Activated CD8-positive, alpha-beta memory T cell treated with anti-CD3 and anti-CD28 coated beads, Interleukin-2, amount 50 U/mL, for 48 hours (primary cell): ENCODE data around the gene AGT.
A peak's percentile ranks its signal among the peaks of the same experiment; 100 is the strongest.

ENCODE experiments used
- DNase-seq: peaks from one replicate; pipeline ENCODE4 v3.0.0-alpha.2; 2020

The AGT gene

GRCh38 chr1:230713915-230714764 lies at the start of gene AGT:
Gene AGT (minus strand): TSS chr1:230714122. CDS start chr1:230710823, 3,299 bp downstream.
- DNase-seq: no peak

DNA sequence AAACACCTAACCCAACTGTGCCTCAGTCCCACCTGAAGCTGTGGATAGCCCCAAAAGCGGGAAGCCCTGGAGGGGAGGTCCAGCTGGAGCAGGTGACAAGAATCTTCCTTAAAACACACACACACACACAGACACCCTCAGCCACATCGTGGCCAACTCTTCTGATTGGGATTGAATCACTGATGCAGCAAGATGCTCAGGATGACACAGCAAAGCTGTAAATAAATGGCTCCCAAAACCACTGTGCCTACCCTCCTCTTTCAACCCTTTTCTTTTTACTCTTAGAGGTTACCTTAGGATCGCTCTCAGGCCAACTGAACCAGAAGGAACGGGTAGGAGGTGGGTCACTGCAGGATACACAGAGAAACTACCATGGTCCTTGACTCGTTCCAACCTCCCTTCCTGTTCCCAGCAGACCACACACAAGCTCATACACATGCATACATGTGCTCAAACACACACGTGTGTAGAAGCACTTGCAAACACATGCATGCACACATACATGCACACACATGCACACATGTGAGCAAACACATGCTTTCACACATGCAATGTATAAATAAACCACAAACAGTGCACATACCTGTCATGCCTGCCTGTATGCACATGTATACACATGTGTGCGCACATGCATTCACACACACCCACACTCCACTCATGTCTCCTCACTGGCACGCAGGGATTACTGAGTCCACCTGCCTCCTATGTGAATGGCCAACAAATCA lies 47.7 kb upstream of the AGT start:
- no peak for DNase-seq

GRCh38 chr1:230760360-230760827 lies 46.5 kb upstream of the AGT start:
- no peak for DNase-seq

- no peak for DNase-seq
Observed at GRCh38 chr1:230759369-230760065, 45.6 kb upstream of the AGT start.

GRCh38 chr1:230758709-230759368 lies 44.9 kb upstream of the AGT start:
- no peak for DNase-seq

GRCh38 chr1:230757856-230758708 lies 44.2 kb upstream of the AGT start:
- no peak for DNase-seq

- DNase-seq: no peak
Observed at GRCh38 chr1:230754796-230755195, 40.9 kb upstream of the AGT start.

- peak; percentile 59 for DNase-seq
Observed at GRCh38 chr1:230753586-230754251, 39.8 kb upstream of the AGT start.

GRCh38 chr1:230753191-230753585 lies 39.3 kb upstream of the AGT start:
- DNase-seq: no peak

DNA sequence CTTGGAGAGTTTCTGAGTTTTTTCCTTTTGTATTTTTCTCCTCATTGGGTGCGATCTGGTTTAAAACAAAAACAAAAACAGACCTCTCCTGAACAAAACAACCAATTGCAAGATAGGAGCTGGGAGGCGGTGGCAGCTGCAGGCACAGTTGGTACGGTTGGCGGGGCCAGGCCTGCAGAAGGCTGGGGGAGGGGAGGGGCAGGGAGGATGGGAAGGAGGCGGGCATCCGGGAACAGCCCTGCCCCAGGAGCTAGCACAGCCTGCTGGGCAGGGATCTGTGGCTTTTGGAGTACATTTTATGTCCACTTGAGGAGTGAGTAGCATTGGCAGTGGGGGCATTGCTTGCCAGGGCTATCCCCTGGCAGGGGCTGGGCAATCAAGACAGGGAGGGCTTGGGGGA lies 38.5 kb upstream of the AGT start:
- no peak for DNase-seq

DNA sequence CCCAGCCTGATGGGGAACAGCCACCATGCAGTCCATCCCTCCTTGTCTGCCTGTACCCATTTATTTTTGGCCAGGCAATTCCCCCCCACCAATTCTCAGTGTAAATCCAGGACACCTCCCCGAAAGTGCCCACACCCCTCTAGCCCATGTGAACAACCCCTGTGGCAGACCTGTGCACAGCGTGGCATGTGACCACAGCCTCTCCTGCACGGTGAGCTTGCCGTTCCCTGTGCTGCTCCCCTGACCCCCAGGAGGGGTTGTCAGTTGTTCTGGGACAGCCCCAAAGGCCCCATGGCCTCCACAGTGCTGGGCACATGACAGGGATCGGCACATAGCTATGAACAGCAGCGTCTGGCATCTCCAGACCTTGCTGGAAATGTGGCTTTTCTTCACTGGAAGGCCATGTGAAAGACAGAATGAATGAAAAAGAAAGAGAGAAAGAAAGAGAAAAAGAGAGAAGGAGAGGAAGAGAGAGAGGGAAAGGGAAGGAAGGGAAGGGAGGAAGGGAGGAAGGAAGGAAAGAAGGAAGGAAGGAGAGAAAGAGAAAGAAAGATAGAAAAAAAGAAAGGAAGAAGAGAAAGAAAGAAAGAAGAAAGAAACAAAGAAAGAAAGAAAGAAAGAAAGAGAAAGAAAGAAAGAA lies 37.2 kb upstream of the AGT start:
- DNase-seq: no peak

DNA sequence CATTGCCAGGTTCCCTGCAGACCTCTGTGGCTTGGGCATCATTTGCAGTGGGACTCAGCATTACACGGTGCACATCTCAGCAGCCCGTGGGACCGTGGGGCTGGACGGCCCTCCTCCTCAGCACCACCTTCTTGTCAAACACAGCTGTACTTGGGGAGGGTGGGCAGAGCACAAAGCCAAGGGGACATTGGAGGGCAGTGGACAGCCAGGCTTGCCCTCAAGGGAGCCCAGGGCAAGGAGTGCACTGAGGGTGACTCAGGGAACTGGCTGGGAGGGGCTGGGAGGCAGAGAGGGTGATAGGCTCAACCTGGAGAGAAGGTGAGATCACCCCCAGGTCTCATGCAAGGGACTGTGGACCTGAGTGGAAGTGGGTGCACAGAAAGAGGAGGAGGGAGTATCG lies 36.7 kb upstream of the AGT start:
- DNase-seq: no peak

- no peak for DNase-seq
Observed at GRCh38 chr1:230749635-230750034, 35.7 kb upstream of the AGT start.

DNA sequence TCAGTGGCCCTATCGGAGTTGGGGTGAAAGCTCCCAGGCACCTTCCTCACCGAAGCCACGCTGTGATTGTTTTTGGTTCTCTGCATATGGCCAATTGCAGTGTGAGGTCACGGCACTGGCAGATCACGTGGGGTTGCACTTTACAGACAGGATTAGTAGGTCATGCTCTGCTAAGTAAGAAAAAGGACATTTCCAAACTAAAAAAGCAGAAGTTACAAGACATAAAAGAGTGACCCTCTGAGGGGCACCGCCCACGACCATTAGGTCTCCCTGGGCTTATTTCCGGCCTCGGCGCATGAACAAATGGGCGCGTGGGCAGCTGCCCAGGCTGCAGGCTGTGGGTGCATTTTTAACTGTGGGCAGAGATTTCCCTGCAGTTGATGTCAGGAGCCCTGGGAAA lies 35.2 kb upstream of the AGT start:
- no peak for DNase-seq

DNA sequence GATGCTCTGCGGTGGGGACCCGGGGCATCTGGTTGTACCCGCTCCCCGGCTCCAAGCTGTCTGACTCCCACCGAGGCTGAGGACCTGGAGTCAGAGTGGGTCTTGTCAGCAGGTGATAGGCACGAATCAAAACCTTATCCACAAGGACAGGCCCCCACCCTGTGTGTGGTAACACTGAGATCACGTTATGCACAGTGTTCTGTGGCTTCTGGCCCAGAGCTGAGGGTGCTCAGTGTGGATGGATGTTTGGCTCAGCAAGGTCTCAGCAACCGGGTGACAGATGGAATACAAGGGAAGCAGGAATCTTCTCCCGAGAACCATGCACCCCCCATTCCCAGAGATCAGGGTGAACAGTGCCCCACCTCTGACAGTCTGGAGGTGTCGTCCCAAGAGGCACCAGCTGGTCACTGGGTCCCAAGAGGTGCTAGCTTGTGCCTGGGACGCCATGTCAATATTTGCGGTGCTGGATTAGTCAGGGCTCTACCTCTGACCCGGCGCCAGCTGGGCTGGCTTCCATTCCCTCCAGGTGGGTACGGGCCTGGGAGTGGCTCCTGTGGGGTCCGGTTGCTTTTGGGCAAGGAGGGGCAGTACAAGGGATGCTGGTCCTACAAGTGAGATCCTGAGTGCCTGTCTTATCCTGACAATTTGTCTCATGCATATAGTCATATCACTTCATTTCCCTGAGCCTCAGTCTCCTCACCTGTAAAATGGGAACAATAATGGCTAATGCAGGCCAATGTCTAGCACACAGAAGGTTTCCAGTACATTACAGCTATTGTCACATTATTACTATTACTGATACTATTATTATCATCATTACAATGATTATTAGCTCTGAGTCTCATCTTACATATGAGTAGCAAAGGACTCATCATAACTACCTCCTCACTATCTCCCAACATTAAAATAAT lies 34.2 kb upstream of the AGT start:
- no peak for DNase-seq

DNA sequence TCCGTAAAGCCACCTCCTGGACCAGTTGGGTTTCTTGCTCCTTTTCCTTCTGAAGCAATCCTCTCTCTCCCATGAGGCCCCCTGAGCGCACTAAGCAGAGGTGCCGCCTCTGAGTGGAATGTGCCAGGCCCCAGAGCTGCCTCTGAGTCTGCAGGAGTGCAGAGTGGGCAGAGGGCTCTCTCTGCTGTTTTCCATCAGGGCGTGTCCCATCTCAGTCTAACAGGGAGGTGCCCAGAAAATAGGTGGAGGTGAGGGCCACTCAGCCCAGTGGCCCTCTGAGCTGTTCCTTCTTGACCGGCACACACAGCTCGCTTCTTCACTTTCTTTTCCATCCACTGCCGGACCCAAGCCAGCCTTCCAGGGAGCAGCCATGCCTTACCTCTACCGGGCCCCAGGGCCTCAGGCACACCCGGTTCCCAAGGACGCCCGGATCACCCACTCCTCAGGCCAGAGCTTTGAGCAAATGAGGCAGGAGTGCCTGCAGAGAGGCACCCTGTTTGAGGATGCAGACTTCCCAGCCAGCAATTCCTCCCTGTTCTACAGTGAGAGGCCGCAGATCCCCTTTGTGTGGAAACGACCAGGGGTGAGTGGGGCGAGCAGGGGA lies 33.3 kb upstream of the AGT start, which contains the start of gene CAPN9:
TSS of gene CAPN9 (plus strand) at position 262 of the 604 bp plus-strand sequence. CDS start at position 371, 109 bp downstream.
- no peak for DNase-seq

DNA sequence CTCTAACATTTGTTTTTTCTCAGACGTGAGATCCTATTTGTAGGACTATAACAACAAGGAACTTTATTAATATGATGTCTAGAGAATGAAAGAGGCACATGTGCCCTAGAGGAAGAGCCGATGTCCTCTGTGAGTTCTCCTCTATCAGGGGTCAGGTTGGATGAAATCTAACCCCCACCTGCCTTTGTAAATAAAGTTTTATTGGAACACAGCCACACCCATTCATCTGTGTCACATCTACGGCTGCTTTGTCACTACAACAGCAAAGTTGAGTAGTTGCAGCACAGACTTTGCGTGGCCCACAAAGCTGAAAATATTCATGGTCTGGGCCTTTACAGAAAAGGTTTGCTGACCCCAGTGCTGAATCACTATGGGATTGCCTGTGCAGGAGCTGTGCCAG lies 32.7 kb upstream of the AGT start:
- DNase-seq: no peak

- no peak for DNase-seq
Observed at GRCh38 chr1:230745071-230745470, 31.1 kb upstream of the AGT start.

DNA sequence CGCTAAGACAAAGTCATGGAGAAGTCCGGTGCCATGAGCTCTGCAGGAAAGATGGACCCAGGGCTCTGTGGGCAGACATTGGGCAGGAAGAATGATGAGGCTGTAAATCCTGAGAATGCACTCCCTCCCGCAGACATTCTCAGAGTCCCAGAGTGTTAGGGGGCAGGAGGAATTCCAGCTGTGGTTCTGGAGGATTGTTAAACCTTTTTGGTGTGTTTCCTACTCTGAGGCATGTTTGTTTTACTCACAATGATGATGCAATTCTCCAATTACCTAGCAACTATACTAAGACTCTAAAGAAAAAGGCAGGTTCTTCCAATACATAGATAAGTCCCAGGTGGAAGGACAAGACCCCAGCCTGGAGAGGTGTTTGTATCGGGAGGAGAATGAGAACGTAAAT lies 30.5 kb upstream of the AGT start:
- no peak for DNase-seq
